Measurements from ENCODE around the gene MED4.
"Not testable (repeated sequence)": the region's sequence is repeated elsewhere in the genome, so short reads cannot be mapped to it uniquely, and the experiment has no call there.

Gene MED4

GRCh38 chr13:48094404-48094780 is 512 bp downstream of the MED4 start:
- DNase-seq (ENCODE audit: low read depth, low spot score) = no peak

- DNase-seq (ENCODE audit: low read depth, low spot score) = no peak
Measured at GRCh38 chr13:48093588-48093987, 1.3 kb downstream of the MED4 start.

GRCh38 chr13:48086272-48086671 is 8.6 kb downstream of the MED4 start:
- no peak for DNase-seq (ENCODE audit: low read depth, low spot score)

- DNase-seq (ENCODE audit: low read depth, low spot score) = no peak
Measured at GRCh38 chr13:48081739-48082138, 13.2 kb downstream of the MED4 start.

- no peak for DNase-seq (ENCODE audit: low read depth, low spot score)
Measured at GRCh38 chr13:48078251-48078656, 16.6 kb downstream of the MED4 start.

- DNase-seq (ENCODE audit: low read depth, low spot score) = no peak
Measured at GRCh38 chr13:48074006-48074405, 20.9 kb downstream of the MED4 start.

GRCh38 chr13:48072787-48073186 is 22.1 kb downstream of the MED4 start:
- no peak for DNase-seq (ENCODE audit: low read depth, low spot score)

- DNase-seq (ENCODE audit: low read depth, low spot score) = no peak
Measured at GRCh38 chr13:48072304-48072703, 22.6 kb downstream of the MED4 start.

- no peak for DNase-seq (ENCODE audit: low read depth, low spot score)
Measured at GRCh38 chr13:48070942-48071341, 24.0 kb downstream of the MED4 start.

GRCh38 chr13:48069573-48069972 is 25.3 kb downstream of the MED4 start:
- DNase-seq (ENCODE audit: low read depth, low spot score) = no peak

- DNase-seq (ENCODE audit: low read depth, low spot score) = no peak
Measured at GRCh38 chr13:48068952-48069351, 26.0 kb downstream of the MED4 start.

- DNase-seq (ENCODE audit: low read depth, low spot score) = no peak
Measured at GRCh38 chr13:48068036-48068435, 26.9 kb downstream of the MED4 start.

GRCh38 chr13:48066310-48066989 is 28.5 kb downstream of the MED4 start:
- DNase-seq (ENCODE audit: low read depth, low spot score) = no peak

- not testable (repeated sequence) for DNase-seq (ENCODE audit: low read depth, low spot score)
Measured at GRCh38 chr13:48059951-48060350, 35.0 kb downstream of the MED4 start.

GRCh38 chr13:48058536-48058935 is 36.4 kb downstream of the MED4 start:
- not testable (repeated sequence) for DNase-seq (ENCODE audit: low read depth, low spot score)

GRCh38 chr13:48055712-48056111 is 39.2 kb downstream of the MED4 start:
- no peak for DNase-seq (ENCODE audit: low read depth, low spot score)

- DNase-seq (ENCODE audit: low read depth, low spot score) = no peak
Measured at GRCh38 chr13:48054601-48055000, 40.3 kb downstream of the MED4 start.

- DNase-seq (ENCODE audit: low read depth, low spot score) = no peak
Measured at GRCh38 chr13:48050550-48050949, 44.4 kb downstream of the MED4 start.

- no peak for DNase-seq (ENCODE audit: low read depth, low spot score)
Measured at GRCh38 chr13:48043789-48044503, 51.0 kb downstream of the MED4 start.

GRCh38 chr13:48042894-48043293 is 52.0 kb downstream of the MED4 start:
- DNase-seq (ENCODE audit: low read depth, low spot score) = no peak

- DNase-seq (ENCODE audit: low read depth, low spot score) = no peak
Measured at GRCh38 chr13:48040896-48041295, 54.0 kb downstream of the MED4 start.

GRCh38 chr13:48040049-48040448 is 54.9 kb downstream of the MED4 start:
- no peak for DNase-seq (ENCODE audit: low read depth, low spot score)

GRCh38 chr13:48038761-48039160 is 56.1 kb downstream of the MED4 start:
- no peak for DNase-seq (ENCODE audit: low read depth, low spot score)

Measured in activated naive CD8-positive, alpha-beta T cell treated with anti-CD3 and anti-CD28 coated beads, Interleukin-2, amount 50 U/mL, for 16 hours (primary cell).